SK-N-SH (cell line): ENCODE measurements around the gene PCNX2. TPM values are rescaled to one million over a fixed set of nuclear protein-coding genes. Genes with fewer than 3 reads are reported as not detected.

ENCODE experiments used
- CTCF ChIA-PET: fragments of 300-600, 350-600 bp; formaldehyde crosslinking; extraction: SDS; loops from one replicate; lab custom pipeline; 2021; lab: Yijun Ruan, JAX
- POLR2A ChIA-PET: fragments of 350-600 bp; sonication (Branson Sonifier 250); formaldehyde crosslinking; extraction: SDS; loops from one replicate; lab custom pipeline; 2020; ENCODE audit warnings: antibody characterized with exemption, inconsistent platforms; lab: Yijun Ruan, JAX
- DNase-seq: peaks from one replicate; pipeline ENCODE4 v3.0.0; 2012
- H2AFZ ChIP-seq: fragments of 200-600 bp; sonication (generic); 2 replicates; pipeline ENCODE4 v1.8.1; 2016; ENCODE audit warnings: antibody characterized with exemption, mild to moderate bottlenecking, low read depth
- H3F3A ChIP-seq: fragments of 200-600 bp; sonication (generic); replicated peaks from 2 replicates; pipeline ENCODE3; 2016; ENCODE audit warnings: antibody characterized with exemption, mild to moderate bottlenecking; ENCODE audit not compliant: insufficient read depth
- H3K27ac ChIP-seq, 2 experiments: fragments of 200-500 bp in 1 of 2; fragments of 200-600 bp in 1 of 2; sonication (Bioruptor generic) in 1 of 2; sonication (generic), shearing (Covaris generic) in 1 of 2; 2 replicates each; pipeline versions ENCODE4 v1.5.1 to v1.6.1; 2014 to 2016; ENCODE audit warnings: low read depth in 2 of 2, inconsistent platforms in 1 of 2, low read length in 1 of 2, mild to moderate bottlenecking in 1 of 2, mixed read lengths in 1 of 2
- H3K27me3 ChIP-seq: fragments of 200-600 bp; sonication (generic), shearing (Covaris generic); 2 replicates; pipeline ENCODE4 v1.6.1; 2016; ENCODE audit warnings: mixed run types; ENCODE audit not compliant: insufficient read depth
- H3K36me3 ChIP-seq, 2 experiments: fragments of 200-500 bp in 1 of 2; fragments of 200-600 bp in 1 of 2; sonication (Bioruptor generic) in 1 of 2; sonication (generic) in 1 of 2; replicated peaks in 1 of 2; 2 replicates each; pipeline versions ENCODE3 to v1.5.1; 2014 to 2016; ENCODE audit warnings: low read length in 1 of 2, mild to moderate bottlenecking in 1 of 2; ENCODE audit not compliant: insufficient read depth in 2 of 2, control insufficient read depth in 1 of 2
- H3K4me1 ChIP-seq, 2 experiments: fragments of 200-500 bp in 1 of 2; fragments of 200-600 bp in 1 of 2; sonication (Bioruptor generic) in 1 of 2; sonication (generic), shearing (Covaris generic) in 1 of 2; 2 replicates each; pipeline versions ENCODE4 v1.5.1 to v1.6.1; 2014 to 2016; ENCODE audit warnings: low read depth in 1 of 2, low read length in 1 of 2, mixed run types in 1 of 2; ENCODE audit not compliant: insufficient read depth in 2 of 2, control insufficient read depth in 1 of 2
- H3K4me2 ChIP-seq: fragments of 200-600 bp; sonication (generic), shearing (Covaris generic); 2 replicates; pipeline ENCODE4 v1.6.1; 2017; ENCODE audit warnings: mixed run types
- H3K4me3 ChIP-seq, 2 experiments: fragments of 200-500 bp in 1 of 2; fragments of 200-600 bp in 1 of 2; sonication (Bioruptor generic) in 1 of 2; sonication (generic), shearing (Covaris generic) in 1 of 2; 2 replicates each; pipeline versions ENCODE4 v1.5.1 to v1.8.1; 2014 to 2016; ENCODE audit warnings: low read depth in 2 of 2, inconsistent platforms in 1 of 2, low read length in 1 of 2, mild to moderate bottlenecking in 1 of 2, mixed read lengths in 1 of 2, moderate library complexity in 1 of 2
- H3K79me2 ChIP-seq: fragments of 200-600 bp; sonication (generic); 2 replicates; pipeline ENCODE4 v1.8.1; 2017; ENCODE audit warnings: mild to moderate bottlenecking; ENCODE audit not compliant: insufficient read depth
- H3K9ac ChIP-seq: fragments of 200-600 bp; sonication (generic); 2 replicates; pipeline ENCODE4 v1.6.1; 2017; ENCODE audit warnings: mixed run types
- H3K9me2 ChIP-seq: fragments of 200-600 bp; sonication (generic); 2 replicates; pipeline ENCODE4 v1.6.1; 2017; ENCODE audit warnings: mixed run types
- H3K9me3 ChIP-seq: fragments of 200-600 bp; sonication (generic); 2 replicates; pipeline ENCODE4 v1.6.1; 2017; ENCODE audit warnings: mixed run types, mild to moderate bottlenecking, moderate library complexity
- H4K20me1 ChIP-seq: fragments of 200-600 bp; sonication (generic); 2 replicates; pipeline ENCODE4 v1.6.1; 2017; ENCODE audit warnings: mild to moderate bottlenecking, mixed run types; ENCODE audit not compliant: insufficient read depth
- EZH2phosphoT487 ChIP-seq: fragments of 200-600 bp; sonication (generic); IDR thresholded peaks from 2 replicates; pipeline ENCODE4 v1.6.1; 2017; ENCODE audit warnings: low read depth, mixed run types, mild to moderate bottlenecking, antibody characterized with exemption, moderate library complexity, borderline replicate concordance
- FOSL2 ChIP-seq: IDR thresholded peaks from 2 replicates; pipeline ENCODE4 v1.4.0; 2012; ENCODE audit warnings: low read depth, mild to moderate bottlenecking, moderate library complexity, borderline replicate concordance
- FOXJ3 ChIP-seq: sonication (generic); formaldehyde crosslinking; IDR thresholded peaks from 2 replicates; pipeline ENCODE4 v1.5.1; 2020; ENCODE audit warnings: mild to moderate bottlenecking, missing genetic modification reagents
- GATA2 ChIP-seq: sonication (generic); formaldehyde crosslinking; IDR thresholded peaks from 2 replicates; pipeline ENCODE4 v1.5.0; 2020; ENCODE audit warnings: mild to moderate bottlenecking, missing genetic modification reagents
- NRF1 ChIP-seq: IDR thresholded peaks from 2 replicates; pipeline ENCODE4 v1.6.1; 2012; ENCODE audit warnings: low read depth, mild to moderate bottlenecking, low read length
- RAD21 ChIP-seq: IDR thresholded peaks from 2 replicates; pipeline ENCODE4 v1.6.1; 2012; ENCODE audit warnings: mild to moderate bottlenecking, low read length
- RCOR1 ChIP-seq: fragments of 150-350 bp; IDR thresholded peaks from 2 replicates; pipeline ENCODE4 v1.6.1; 2017; ENCODE audit warnings: antibody characterized with exemption, low read length
- RXRA ChIP-seq: IDR thresholded peaks from 2 replicates; pipeline ENCODE4 v1.4.0; 2012; ENCODE audit warnings: low read depth, mild to moderate bottlenecking, borderline replicate concordance
- TCF12 ChIP-seq: IDR thresholded peaks from 2 replicates; pipeline ENCODE4 v1.4.0; 2012
- TEAD4 ChIP-seq: IDR thresholded peaks from 2 replicates; pipeline ENCODE4 v1.4.0; 2012; ENCODE audit warnings: mild to moderate bottlenecking, borderline replicate concordance; ENCODE audit not compliant: insufficient read depth
- WGBS: methylation state at CpG from one replicate; pipeline ENCODE4 v1.1.6; 2017; ENCODE audit warnings: low lambda C conversion rate; 5-methylcytosine and 5-hydroxymethylcytosine counted together
- polyA plus RNA-seq, 3 experiments: library from polyadenylated mRNA; depleted of rRNA; stranded (reverse); fragments of >200 nt; gene quantifications; 2 replicates each; pipeline ENCODE4 v1.2.3, GENCODE V29; 2012
- TF ChIP-seq, protein P1 (sequence below): fragments of 200-600 bp; sonication (generic); IDR thresholded peaks from 2 replicates; pipeline ENCODE4 v1.6.1; 2017; ENCODE audit warnings: antibody characterized with exemption, mild to moderate bottlenecking, moderate library complexity

The PCNX2 gene
- polyA plus RNA-seq, 1 of the 3 experiments (the other 2 are of a cell fraction) = 10.6 TPM

DNA sequence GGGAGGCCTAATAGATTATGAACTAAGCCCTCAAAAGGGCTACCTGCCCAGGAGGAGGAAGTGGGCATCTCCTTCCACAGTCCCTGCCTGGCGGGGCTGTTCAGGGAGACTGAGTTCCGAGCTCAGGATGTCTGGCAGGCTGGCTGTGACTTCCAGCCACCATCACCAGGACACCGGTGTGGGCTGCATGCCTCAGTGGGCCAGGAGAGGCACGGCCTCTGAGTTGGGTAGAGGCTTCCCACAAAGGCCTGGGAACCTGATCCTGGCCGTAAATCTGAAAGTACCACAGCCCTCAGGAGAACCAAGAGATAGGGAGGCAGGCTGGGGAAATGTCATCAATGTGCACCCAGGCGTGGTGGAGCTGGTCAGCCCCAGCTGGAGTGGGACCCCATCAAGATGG is 316.0 kb downstream of the PCNX2 start:
- ChIA-PET POLR2A (no interaction called here), CTCF (interaction anchor here (0.6 to 3.7 kb wide), 4 partner anchors 11 to 1378 kb away, joined by 3 to 15 read pairs (median 4); no protein-coding TSS in a partner anchor)
- WGBS = 100% methylated on average over 2 of the region's 6 CpGs
- Histone ChIP-seq H4K20me1 (no peaks in the 10 kb centered on the region), H3K4me1 (peaks cover 0 to 46% of the 10 kb centered on the region in 2 experiments; a peak in 2 of 4 replicates), H3F3A (no peaks in the 10 kb centered on the region), H3K9me3 (no peaks in the 10 kb centered on the region), H3K9ac (no peak overlapping the region), H3K36me3 (peaks cover 12 to 47% of the 10 kb centered on the region in 2 experiments), H3K9me2 (no peaks in the 10 kb centered on the region), H3K4me2 (no peak overlapping the region), H3K27me3 (no peaks in the 10 kb centered on the region), H3K27ac (peak overlapping the region in 1 of 2 experiments; percentile 82; a peak in 2 of 4 replicates), H3K79me2 (no peaks in the 10 kb centered on the region), H2AFZ (no peak overlapping the region), H3K4me3 (no peak overlapping the region)
- TF ChIP-seq TEAD4 (no peak), NRF1 (no peak), GATA2 (CRISPR knock-in tag) (no peak), RXRA (no peak)
- TF ChIP-seq, protein P1, sequence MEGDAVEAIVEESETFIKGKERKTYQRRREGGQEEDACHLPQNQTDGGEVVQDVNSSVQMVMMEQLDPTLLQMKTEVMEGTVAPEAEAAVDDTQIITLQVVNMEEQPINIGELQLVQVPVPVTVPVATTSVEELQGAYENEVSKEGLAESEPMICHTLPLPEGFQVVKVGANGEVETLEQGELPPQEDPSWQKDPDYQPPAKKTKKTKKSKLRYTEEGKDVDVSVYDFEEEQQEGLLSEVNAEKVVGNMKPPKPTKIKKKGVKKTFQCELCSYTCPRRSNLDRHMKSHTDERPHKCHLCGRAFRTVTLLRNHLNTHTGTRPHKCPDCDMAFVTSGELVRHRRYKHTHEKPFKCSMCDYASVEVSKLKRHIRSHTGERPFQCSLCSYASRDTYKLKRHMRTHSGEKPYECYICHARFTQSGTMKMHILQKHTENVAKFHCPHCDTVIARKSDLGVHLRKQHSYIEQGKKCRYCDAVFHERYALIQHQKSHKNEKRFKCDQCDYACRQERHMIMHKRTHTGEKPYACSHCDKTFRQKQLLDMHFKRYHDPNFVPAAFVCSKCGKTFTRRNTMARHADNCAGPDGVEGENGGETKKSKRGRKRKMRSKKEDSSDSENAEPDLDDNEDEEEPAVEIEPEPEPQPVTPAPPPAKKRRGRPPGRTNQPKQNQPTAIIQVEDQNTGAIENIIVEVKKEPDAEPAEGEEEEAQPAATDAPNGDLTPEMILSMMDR = no peak
- no peak for DNase-seq

DNA sequence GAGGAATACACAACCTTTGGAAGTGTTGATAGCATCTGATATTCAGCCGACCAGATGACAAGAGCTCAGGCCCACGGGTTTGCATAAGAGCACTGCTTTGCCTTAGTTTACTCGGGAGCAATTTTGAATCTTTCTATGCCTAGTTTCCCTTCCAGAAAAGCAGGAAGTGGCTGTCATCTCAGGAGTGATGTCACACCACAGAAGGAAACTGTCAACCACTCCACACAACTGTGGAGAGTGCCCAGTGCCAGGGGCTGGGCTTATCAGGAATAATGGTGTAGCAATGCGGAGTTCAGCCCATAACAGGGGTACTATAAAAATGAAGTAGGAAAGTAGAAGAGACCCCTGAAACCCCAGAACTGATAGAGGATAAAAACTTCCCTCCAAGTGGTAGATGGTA is 316.7 kb downstream of the PCNX2 start:
- no peak for TF ChIP-seq TCF12
- no peak for TF ChIP-seq RCOR1
- no peak for TF ChIP-seq EZH2phosphoT487
- no peak for TF ChIP-seq FOXJ3
- no peak for TF ChIP-seq RAD21
- TF ChIP-seq NRF1 = no peak
- no peak for TF ChIP-seq FOSL2
- CTCF ChIA-PET = interaction anchor here (1.1 to 3.7 kb wide), 3 partner anchors 9 to 26 kb away, joined by 3 to 15 read pairs (median 4); no protein-coding TSS in a partner anchor
- DNase-seq = peak; percentile 54
- Histone ChIP-seq H3K27me3 (no peaks in the 10 kb centered on the region), H3F3A (no peaks in the 10 kb centered on the region), H3K9me2 (no peaks in the 10 kb centered on the region), H4K20me1 (no peaks in the 10 kb centered on the region), H3K4me1 (peaks cover 0 to 46% of the 10 kb centered on the region in 2 experiments; a peak in 2 of 4 replicates), H2AFZ (no peak overlapping the region), H3K9ac (no peak overlapping the region), H3K9me3 (peaks cover 4% of the 10 kb centered on the region; the same call in 1 of the 2 replicates), H3K27ac (peak overlapping the region in 1 of 2 experiments; percentile 82; a peak in 2 of 4 replicates), H3K4me3 (no peak overlapping the region), H3K4me2 (no peak overlapping the region), H3K79me2 (no peaks in the 10 kb centered on the region), H3K36me3 (peaks cover 19 to 46% of the 10 kb centered on the region in 2 experiments)
- POLR2A ChIA-PET = no interaction called here
- 53% methylated on average over 4 of the region's 4 CpGs for WGBS
